Stomach (tissue), 9 donors: ENCODE data around the gene CTIF. TPM values are rescaled to one million over a fixed set of nuclear protein-coding genes. Genes with fewer than 3 reads are reported as not detected.

Experiments
- DNase-seq, 2 donors: peaks; one replicate each; pipeline versions ENCODE4 v3.0.0 to v3.0.0-alpha.2; 2013 to 2019
- H3K27ac ChIP-seq, 5 donors: fragments of 200-600 bp in 4 of 5; sonication (generic) in 4 of 5; one replicate each; pipeline ENCODE4 v1.5.1; 2013 to 2019; ENCODE audit warnings: mild to moderate bottlenecking in 1 of 5, moderate library complexity in 1 of 5
- H3K27me3 ChIP-seq, 3 donors: fragments of 200-600 bp; sonication (generic); one replicate each; pipeline ENCODE4 v1.5.1; 2017 to 2019; ENCODE audit warnings: mixed run types in 1 of 3
- H3K36me3 ChIP-seq, 4 donors: fragments of 200-600 bp; sonication (generic); 1 replicate in 3 of 4; 2 replicates in 1 of 4; pipeline ENCODE4 v1.5.1; 2016 to 2019
- H3K4me1 ChIP-seq, 4 donors: fragments of 200-600 bp; sonication (generic); one replicate each; pipeline ENCODE4 v1.5.1; 2016 to 2019
- H3K4me3 ChIP-seq, 4 donors: fragments of 200-600 bp; sonication (generic) in 3 of 4; one replicate each; pipeline ENCODE4 v1.5.1; 2016 to 2019; ENCODE audit warnings: mild to moderate bottlenecking in 1 of 4
- H3K9me3 ChIP-seq, 4 donors: fragments of 200-600 bp; sonication (generic); one replicate each; pipeline ENCODE4 v1.5.1; 2016 to 2019
- CTCF ChIP-seq, 7 experiments: fragments of 450-650 bp in 4 of 7; fragments of 200-600 bp in 3 of 7; sonication (generic) in 3 of 7; IDR thresholded peaks; one replicate each; pipeline ENCODE4 v1.5.1; 2016 to 2019; ENCODE audit warnings: antibody characterized with exemption in 7 of 7, control low read depth in 2 of 7, mild to moderate bottlenecking in 1 of 7
- EP300 ChIP-seq: sonication (generic); formaldehyde crosslinking; IDR thresholded peaks from one replicate; pipeline ENCODE4 v1.6.1; 2017; ENCODE audit warnings: antibody characterized with exemption
- POLR2A ChIP-seq, 4 donors: fragments of 450-650 bp; IDR thresholded peaks; one replicate each; pipeline ENCODE4 v1.6.1; 2016; ENCODE audit warnings: antibody characterized with exemption in 4 of 4, control low read depth in 2 of 4, mild to moderate bottlenecking in 1 of 4, moderate library complexity in 1 of 4
- POLR2AphosphoS5 ChIP-seq, 3 donors: sonication (generic); formaldehyde crosslinking; IDR thresholded peaks; one replicate each; pipeline ENCODE4 v1.6.1; 2016; ENCODE audit warnings: antibody characterized with exemption in 3 of 3
- WGBS, 5 donors: extraction: QIAGEN DNeasy Blood & Tissue Kit in 3 of 5; methylation state at CpG; one replicate each; pipeline versions ENCODE4 v1.1.5 to v1.1.7; 2013 to 2018; 5-methylcytosine and 5-hydroxymethylcytosine counted together
- intact Hi-C: fragments of 100-400 bp; cut with DNase I; formaldehyde crosslinking; loops from one replicate; pipeline ENCODE4 v1.15.1; 2023; ENCODE audit warnings: low total_unique reads
- polyA plus RNA-seq, 3 donors: library from polyadenylated mRNA; stranded (reverse); fragments of 200-250 nt; gene quantifications; one replicate each; pipeline ENCODE4 v1.2.3, GENCODE V29; 2013
- total RNA-seq, 5 donors: library from RNA; depleted of rRNA; stranded (reverse); fragments of >200 nt; gene quantifications; one replicate each; pipeline versions ENCODE4 v1.1.0 to v1.2.3, GENCODE V29; 2014 to 2016
- donor health status: healthy with polysubstance abuse.
- donor health status: Bipolar disorder and iron deficiency.
- donor health status: healthy.

CTIF gene
- total and polyA plus RNA-seq, 8 donors, result 16.3 to 105 (median 30.3) TPM

GRCh38 chr18:48820483-48821250, 281.8 kb downstream of the CTIF start:
- peaks cover 0 to 8% (median 0%) of the 10 kb centered on the region in 4 donors for H3K4me1 ChIP-seq
- H3K9me3 ChIP-seq, result no peaks in the 10 kb centered on the region
- TF ChIP-seq POLR2A (IDR thresholded peaks at IDR 0.05) (no peak), EP300 (no peak), POLR2AphosphoS5 (IDR thresholded peaks at IDR 0.05) (no peak), CTCF (IDR thresholded peaks at IDR 0.05) (no peak)
- H3K27me3 ChIP-seq, result no peaks in the 10 kb centered on the region
- DNase-seq, result peak in 1 of 2 donors; percentile 15
- intact Hi-C loops, result no loop called here
- no peak overlapping the region for H3K27ac ChIP-seq
- no peak overlapping the region for H3K4me3 ChIP-seq
- peaks cover 0 to 56% (median 45%) of the 10 kb centered on the region in 4 donors for H3K36me3 ChIP-seq
- 90 to 95% (median 90%) methylated on average over 10 to 11 of the region's 11 CpGs for WGBS, 5 donors

GRCh38 chr18:48821251-48821590, 282.4 kb downstream of the CTIF start:
- H3K4me3 ChIP-seq, result no peak overlapping the region
- H3K27ac ChIP-seq, result no peak overlapping the region
- WGBS, 5 donors, result 76 to 96% (median 91%) methylated on average over 5 of the region's 5 CpGs
- peak in 1 of 2 donors; percentile 8 for DNase-seq
- peaks cover 0 to 56% (median 45%) of the 10 kb centered on the region in 4 donors for H3K36me3 ChIP-seq
- H3K9me3 ChIP-seq, result no peaks in the 10 kb centered on the region
- peaks cover 0 to 11% (median under 1%) of the 10 kb centered on the region in 4 donors for H3K4me1 ChIP-seq
- intact Hi-C loops, result no loop called here
- TF ChIP-seq POLR2A (IDR thresholded peaks at IDR 0.05) (no peak), CTCF (IDR thresholded peaks at IDR 0.05) (no peak), POLR2AphosphoS5 (IDR thresholded peaks at IDR 0.05) (no peak), EP300 (no peak)
- no peaks in the 10 kb centered on the region for H3K27me3 ChIP-seq

- TF ChIP-seq POLR2AphosphoS5 (IDR thresholded peaks at IDR 0.05), result no peak
- intact Hi-C loops, result no loop called here
- H3K27me3 ChIP-seq, result no peaks in the 10 kb centered on the region
- H3K36me3 ChIP-seq, result peaks cover 0 to 54% (median 43%) of the 10 kb centered on the region in 4 donors
- peaks cover 1 to 17% (median 7%) of the 10 kb centered on the region in 4 donors for H3K4me1 ChIP-seq
- H3K4me3 ChIP-seq, result no peak overlapping the region
- H3K27ac ChIP-seq, result no peak overlapping the region
- no peak for DNase-seq
- 61 to 78% (median 75%) methylated on average over 4 of the region's 4 CpGs for WGBS, 5 donors
- no peaks in the 10 kb centered on the region for H3K9me3 ChIP-seq
Measured at GRCh38 chr18:48821845-48822244, 283.0 kb downstream of the CTIF start.

GRCh38 chr18:48824231-48824970, 285.6 kb downstream of the CTIF start:
- Histone ChIP-seq H3K9me3 (no peaks in the 10 kb centered on the region), H3K36me3 (peaks cover 0 to 28% (median 18%) of the 10 kb centered on the region in 4 donors), H3K27ac (no peak overlapping the region), H3K4me1 (peaks cover 24 to 42% (median 30%) of the 10 kb centered on the region in 4 donors), H3K4me3 (no peak overlapping the region), H3K27me3 (no peaks in the 10 kb centered on the region)
- WGBS, 5 donors, result 94 to 98% (median 95%) methylated on average over 14 of the region's 14 CpGs
- TF ChIP-seq CTCF (IDR thresholded peaks at IDR 0.05), result no peak
- intact Hi-C loops, result no loop called here
- peak; percentile 1 to 9 for DNase-seq
